K562 (cell line): ENCODE data around the gene EMC8.

ENCODE experiments used
- C11orf30 ChIP-seq: fragments of 450-650 bp; IDR thresholded peaks from 2 replicates; pipeline ENCODE4 v1.6.1; 2016; ENCODE audit warnings: low read depth, mild to moderate bottlenecking
- CTCF ChIP-seq, 3 experiments: IDR thresholded peaks in 2 of 3; conservative IDR thresholded peaks in 1 of 3; 2 replicates each; pipeline ENCODE4 v1.5.1; 2011 to 2012; ENCODE audit warnings: low read length in 3 of 3, mild to moderate bottlenecking in 3 of 3, control low read depth in 2 of 3, improper control_type of control experiment in 1 of 3, inconsistent platforms in 1 of 3, low read depth in 1 of 3, mixed read lengths in 1 of 3, moderate library complexity in 1 of 3; ENCODE audit not compliant: insufficient read depth in 2 of 3
- EZH2 ChIP-seq: IDR thresholded peaks from 2 replicates; pipeline ENCODE4 v1.6.1; 2012; ENCODE audit warnings: low read depth, mild to moderate bottlenecking, inconsistent platforms, low read length, borderline replicate concordance
- HINFP ChIP-seq: fragments of 450-650 bp; conservative IDR thresholded peaks from 2 replicates; pipeline ENCODE4 v1.6.1; 2016; ENCODE audit warnings: missing genetic modification characterization, low read depth, mild to moderate bottlenecking, control low read depth, missing compliant biosample characterization

- no peak for TF ChIP-seq EZH2
- no peak for TF ChIP-seq HINFP (tag)
- TF ChIP-seq CTCF (IDR thresholded peaks at IDR 0.05 in 2 of 3, conservative IDR thresholded peaks at IDR 0.05 in 1 of 3; ENCODE audit: insufficient read depth in 2 of 3, low read depth in 1 of 3, low read length in 3 of 3) = no peak
- TF ChIP-seq C11orf30 = no peak
These were observed 41.1 kb upstream of the EMC8 start for GRCh38 chr16:85840395-85840794.
